ENCODE results near the gene FGF16.

DNA sequence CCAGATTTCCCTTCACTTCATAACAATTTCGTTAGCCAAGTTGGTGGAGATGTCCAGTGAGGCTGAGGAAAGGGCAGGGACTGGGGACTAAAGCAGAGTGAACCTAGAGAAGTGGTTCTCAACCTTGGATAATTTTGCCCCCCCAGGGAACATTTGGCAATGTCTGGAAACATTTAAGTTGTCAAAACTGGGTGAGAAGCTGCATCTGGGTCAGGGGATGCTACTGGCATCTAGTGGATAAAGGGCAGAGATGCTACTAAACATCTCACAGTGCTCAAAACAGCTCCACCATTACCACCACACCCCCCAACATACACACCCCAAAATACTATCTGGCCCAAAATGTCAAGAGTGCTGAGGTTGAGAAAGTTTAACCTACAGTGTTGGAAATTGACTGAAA is 32.0 kb upstream of the FGF16 start:
- TF ChIP-seq, protein P1, sequence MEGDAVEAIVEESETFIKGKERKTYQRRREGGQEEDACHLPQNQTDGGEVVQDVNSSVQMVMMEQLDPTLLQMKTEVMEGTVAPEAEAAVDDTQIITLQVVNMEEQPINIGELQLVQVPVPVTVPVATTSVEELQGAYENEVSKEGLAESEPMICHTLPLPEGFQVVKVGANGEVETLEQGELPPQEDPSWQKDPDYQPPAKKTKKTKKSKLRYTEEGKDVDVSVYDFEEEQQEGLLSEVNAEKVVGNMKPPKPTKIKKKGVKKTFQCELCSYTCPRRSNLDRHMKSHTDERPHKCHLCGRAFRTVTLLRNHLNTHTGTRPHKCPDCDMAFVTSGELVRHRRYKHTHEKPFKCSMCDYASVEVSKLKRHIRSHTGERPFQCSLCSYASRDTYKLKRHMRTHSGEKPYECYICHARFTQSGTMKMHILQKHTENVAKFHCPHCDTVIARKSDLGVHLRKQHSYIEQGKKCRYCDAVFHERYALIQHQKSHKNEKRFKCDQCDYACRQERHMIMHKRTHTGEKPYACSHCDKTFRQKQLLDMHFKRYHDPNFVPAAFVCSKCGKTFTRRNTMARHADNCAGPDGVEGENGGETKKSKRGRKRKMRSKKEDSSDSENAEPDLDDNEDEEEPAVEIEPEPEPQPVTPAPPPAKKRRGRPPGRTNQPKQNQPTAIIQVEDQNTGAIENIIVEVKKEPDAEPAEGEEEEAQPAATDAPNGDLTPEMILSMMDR (IDR thresholded peaks at IDR 0.05) = no peak
- TF ChIP-seq ZFX (IDR thresholded peaks at IDR 0.05; ENCODE audit: borderline replicate concordance) = no peak
